HG02973 (cell line): ENCODE results near the gene SPPL2A.
"Not testable (repeated sequence)": the region's sequence is repeated elsewhere in the genome, so short reads cannot be mapped to it uniquely, and the experiment has no call there.

ENCODE experiments used
- ATAC-seq: cut with Tn5 transposase; IDR thresholded peaks from one replicate; pipeline ENCODE4 v1.9.1; 2021; ENCODE audit warnings: moderate library complexity; ENCODE audit not compliant: unreplicated experiment

The SPPL2A gene

DNA sequence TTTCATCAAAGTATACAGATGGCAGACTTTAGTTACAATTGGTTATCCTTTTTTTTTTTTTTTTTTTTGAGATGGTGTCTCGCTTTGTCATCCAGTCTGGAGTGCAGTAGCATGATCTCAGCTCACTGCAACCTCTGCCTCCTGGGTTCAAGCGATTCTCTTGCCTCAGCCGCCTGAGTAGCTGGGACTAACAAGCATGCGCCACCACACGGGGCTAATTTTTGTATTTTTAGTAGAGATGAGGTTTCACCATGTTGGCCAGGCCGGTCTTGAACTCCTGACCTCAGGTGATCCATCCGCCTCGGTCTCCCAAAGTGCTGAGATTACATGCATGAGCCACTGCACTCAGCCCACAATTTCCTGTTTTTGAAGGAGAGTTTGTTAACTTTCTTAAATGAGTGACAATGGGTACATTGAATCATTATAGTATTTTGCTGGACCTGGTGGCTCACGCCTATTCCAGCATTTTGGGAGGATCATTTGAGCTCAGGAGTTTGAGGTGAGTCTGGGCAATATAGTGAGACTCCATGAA, 70.8 kb downstream of the SPPL2A start:
- ATAC-seq, result not testable (repeated sequence)

DNA sequence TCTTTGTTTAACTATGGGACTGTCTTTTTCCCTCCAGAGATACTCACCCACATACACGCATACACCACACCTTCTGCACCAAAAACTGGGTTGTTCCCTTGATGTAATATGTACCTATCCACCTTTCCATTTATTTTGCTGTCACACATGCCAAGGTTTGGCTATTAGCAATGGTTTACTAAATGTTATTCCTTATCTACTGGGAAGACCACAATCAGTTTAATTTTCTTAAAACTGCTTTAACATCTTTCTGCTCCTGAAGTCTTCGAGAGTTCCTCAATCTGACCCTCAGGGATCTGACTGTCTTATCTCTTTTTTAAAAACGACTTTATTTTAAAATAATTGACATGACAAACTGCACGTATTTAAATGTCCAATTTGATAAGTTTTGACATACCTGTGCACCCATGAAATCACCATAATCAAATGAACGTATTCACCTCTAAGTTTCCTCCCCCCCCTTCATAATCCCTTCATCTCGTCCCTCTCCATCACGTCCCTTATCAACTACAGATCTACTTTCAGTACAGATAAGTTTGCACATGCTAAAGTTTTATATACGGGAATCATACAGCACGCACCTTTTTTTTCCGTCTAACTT, 78.1 kb downstream of the SPPL2A start:
- no peak for ATAC-seq

DNA sequence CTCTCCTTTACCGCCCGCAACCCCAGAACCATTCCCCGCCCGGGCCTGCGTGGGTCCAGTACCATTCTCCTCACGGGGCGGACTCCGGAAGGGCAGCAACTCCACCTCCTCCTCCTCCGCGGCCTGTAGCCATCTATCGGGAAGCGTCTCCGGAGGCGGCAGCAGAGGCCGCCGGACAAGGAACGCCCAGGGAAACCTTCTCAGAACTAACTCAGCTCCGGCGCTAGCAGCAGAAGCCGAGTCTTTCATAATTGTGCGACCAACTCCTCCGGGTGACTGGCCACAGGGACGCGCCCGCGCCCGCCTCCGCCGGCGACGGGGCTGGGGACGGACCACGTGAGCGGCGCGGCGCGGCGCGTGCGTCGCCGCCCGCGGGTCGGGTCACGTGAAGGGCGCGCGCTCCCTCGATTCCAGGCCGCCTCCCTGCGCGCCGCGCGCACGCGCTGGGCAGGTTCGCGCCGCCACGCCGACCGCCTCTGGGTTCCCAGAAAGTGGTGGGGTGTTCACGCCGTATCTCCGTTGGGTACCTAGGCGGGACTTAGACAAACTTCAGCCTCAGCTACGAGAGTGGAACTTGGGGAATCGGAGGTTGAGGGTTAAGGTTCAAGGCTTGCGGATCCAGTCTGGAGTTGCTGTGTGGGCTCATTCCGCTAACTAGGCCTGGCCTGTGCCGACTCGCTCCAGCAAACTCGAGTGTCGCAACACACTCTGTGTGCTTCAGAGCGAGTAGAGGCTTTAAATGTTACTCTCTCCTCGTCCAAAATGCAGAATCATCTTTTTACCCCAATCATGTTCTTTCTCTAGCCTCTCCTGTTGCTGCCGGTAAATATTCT, 78.8 kb downstream of the SPPL2A start, which contains the start of gene TRPM7:
TRPM7 (minus strand) TSS at position 329 of the 833 bp plus-strand sequence; CDS start at position 65, 264 bp downstream.
- ATAC-seq, result peak; percentile 69

GRCh38 chr15:50685976-50686468, 79.5 kb downstream of the SPPL2A start:
- peak; percentile 46 for ATAC-seq

GRCh38 chr15:50685191-50685975, 80.1 kb downstream of the SPPL2A start:
- no peak for ATAC-seq

- ATAC-seq, result no peak
Measured at GRCh38 chr15:50681467-50681866, 84.0 kb downstream of the SPPL2A start.

GRCh38 chr15:50676799-50677483, 88.6 kb downstream of the SPPL2A start:
- no peak for ATAC-seq

GRCh38 chr15:50675535-50676144, 89.9 kb downstream of the SPPL2A start:
- ATAC-seq, result no peak

DNA sequence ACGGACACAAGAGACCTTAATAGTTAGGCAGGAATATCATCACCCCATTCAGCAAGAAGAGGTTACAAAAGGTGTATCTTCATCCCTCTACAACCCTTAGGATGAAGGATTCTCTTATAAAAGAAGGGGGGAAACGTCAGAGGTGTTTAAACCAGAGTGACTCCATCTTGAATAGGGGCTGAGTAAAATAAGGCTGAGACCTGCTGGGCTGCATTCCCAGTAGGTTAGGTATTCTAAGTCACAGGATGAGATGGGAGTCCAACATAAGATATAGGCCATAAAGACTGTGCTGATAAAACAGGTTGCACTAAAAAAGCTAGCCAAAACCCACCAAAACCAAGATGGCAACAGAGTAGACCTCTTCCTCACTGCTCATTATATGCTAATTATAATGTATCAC, 95.4 kb downstream of the SPPL2A start:
- ATAC-seq, result no peak

DNA sequence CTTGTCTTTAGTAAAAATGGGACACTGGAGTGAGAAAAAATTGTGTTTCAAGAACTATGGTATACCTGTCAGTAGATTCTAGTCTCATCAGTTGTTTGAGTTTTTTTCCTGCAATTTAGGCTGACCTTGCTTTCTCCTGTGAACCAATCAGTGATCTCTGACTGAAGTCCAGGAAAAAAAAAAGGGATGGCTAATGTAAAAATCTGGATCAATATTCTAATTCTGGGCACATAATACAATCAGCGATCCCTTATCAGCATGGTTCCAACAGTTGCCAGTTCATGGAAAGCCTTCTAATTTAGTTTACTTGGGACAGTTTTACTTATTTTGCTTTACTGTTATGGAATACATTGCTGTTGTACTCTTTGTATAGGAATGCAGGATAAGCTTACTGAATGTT, 95.9 kb downstream of the SPPL2A start:
- no peak for ATAC-seq

GRCh38 chr15:50665938-50666337, 99.6 kb downstream of the SPPL2A start:
- ATAC-seq, result no peak

- no peak for ATAC-seq
Measured at GRCh38 chr15:50655555-50655954, 110.0 kb downstream of the SPPL2A start.

- no peak for ATAC-seq
Measured at GRCh38 chr15:50653156-50653743, 112.3 kb downstream of the SPPL2A start.

GRCh38 chr15:50652671-50653070, 112.8 kb downstream of the SPPL2A start:
- ATAC-seq, result no peak
